Liver (tissue), 3 donors: Measurements from ENCODE around the gene DDX56.

Source experiments
- FOXA1 ChIP-seq: IDR thresholded peaks from 2 replicates; pipeline ENCODE4 v1.6.1; 2016; ENCODE audit warnings: antibody characterized with exemption
- RAD21 ChIP-seq, 2 donors: IDR thresholded peaks; 2 replicates each; pipeline ENCODE4 v1.6.1; 2016; ENCODE audit warnings: antibody characterized with exemption in 2 of 2, mild to moderate bottlenecking in 2 of 2
- TAF1 ChIP-seq: conservative IDR thresholded peaks from 2 replicates; pipeline ENCODE4 v1.6.1; 2016; ENCODE audit warnings: antibody characterized with exemption, mild to moderate bottlenecking
- TF ChIP-seq, protein P1 (sequence below): fragments of 150-350 bp; IDR thresholded peaks from 2 replicates; pipeline ENCODE4 v1.5.1; 2017; ENCODE audit warnings: improper control_type of control experiment, low read depth, low read length; ENCODE audit not compliant: missing input control
- TF ChIP-seq, protein P2 (sequence below): IDR thresholded peaks from 2 replicates; pipeline ENCODE4 v1.6.1; 2016; ENCODE audit warnings: antibody characterized with exemption
- donor health status: healthy.
- donor health status: healthy.

DNA sequence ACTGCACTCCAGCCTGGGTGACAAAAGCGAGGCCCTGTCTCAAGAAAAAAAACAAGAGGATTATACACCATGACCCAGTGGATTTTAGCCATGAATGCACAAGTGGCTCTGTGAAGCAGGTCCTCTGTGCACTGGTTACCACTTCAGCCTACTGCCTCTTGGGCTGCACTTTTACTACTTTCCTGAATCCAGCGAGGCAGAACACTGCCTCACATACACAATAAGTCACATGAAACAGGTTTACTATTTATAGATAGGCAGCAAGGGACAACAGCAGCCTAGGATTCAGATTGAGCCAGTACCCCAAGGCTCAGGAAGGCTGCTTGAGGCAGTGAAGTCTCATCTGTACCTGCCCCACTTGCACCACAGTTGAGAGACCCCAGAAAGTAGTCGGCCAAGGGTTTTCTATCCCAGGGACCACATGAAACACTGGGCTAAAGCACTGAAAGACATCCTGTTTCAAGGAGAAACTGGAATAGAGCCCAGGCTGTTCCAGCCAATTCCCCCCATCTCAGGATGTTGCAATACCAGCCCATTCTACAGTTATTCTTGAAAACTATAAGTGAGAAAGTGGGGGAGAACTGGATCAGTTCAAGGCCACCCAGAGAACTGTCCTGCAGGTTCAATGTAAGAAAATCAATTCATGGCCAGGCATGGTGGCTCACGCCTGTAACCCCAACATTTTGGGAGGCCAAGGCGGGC, 22.4 kb upstream of the DDX56 start:
- TF ChIP-seq FOXA1, result no peak
- TF ChIP-seq, protein P1, sequence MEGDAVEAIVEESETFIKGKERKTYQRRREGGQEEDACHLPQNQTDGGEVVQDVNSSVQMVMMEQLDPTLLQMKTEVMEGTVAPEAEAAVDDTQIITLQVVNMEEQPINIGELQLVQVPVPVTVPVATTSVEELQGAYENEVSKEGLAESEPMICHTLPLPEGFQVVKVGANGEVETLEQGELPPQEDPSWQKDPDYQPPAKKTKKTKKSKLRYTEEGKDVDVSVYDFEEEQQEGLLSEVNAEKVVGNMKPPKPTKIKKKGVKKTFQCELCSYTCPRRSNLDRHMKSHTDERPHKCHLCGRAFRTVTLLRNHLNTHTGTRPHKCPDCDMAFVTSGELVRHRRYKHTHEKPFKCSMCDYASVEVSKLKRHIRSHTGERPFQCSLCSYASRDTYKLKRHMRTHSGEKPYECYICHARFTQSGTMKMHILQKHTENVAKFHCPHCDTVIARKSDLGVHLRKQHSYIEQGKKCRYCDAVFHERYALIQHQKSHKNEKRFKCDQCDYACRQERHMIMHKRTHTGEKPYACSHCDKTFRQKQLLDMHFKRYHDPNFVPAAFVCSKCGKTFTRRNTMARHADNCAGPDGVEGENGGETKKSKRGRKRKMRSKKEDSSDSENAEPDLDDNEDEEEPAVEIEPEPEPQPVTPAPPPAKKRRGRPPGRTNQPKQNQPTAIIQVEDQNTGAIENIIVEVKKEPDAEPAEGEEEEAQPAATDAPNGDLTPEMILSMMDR, result no peak
- no peak for TF ChIP-seq RAD21 (IDR thresholded peaks at IDR 0.05)
- TF ChIP-seq, protein P2, sequence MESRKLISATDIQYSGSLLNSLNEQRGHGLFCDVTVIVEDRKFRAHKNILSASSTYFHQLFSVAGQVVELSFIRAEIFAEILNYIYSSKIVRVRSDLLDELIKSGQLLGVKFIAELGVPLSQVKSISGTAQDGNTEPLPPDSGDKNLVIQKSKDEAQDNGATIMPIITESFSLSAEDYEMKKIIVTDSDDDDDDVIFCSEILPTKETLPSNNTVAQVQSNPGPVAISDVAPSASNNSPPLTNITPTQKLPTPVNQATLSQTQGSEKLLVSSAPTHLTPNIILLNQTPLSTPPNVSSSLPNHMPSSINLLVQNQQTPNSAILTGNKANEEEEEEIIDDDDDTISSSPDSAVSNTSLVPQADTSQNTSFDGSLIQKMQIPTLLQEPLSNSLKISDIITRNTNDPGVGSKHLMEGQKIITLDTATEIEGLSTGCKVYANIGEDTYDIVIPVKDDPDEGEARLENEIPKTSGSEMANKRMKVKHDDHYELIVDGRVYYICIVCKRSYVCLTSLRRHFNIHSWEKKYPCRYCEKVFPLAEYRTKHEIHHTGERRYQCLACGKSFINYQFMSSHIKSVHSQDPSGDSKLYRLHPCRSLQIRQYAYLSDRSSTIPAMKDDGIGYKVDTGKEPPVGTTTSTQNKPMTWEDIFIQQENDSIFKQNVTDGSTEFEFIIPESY, result no peak
- TF ChIP-seq TAF1, result no peak
